Measurements from ENCODE around the gene STYX. TPM values are rescaled to one million over a fixed set of nuclear protein-coding genes. Genes with fewer than 3 reads are reported as not detected.

The STYX gene
- total RNA-seq (7.7 TPM), polyA plus RNA-seq (11.8 TPM)
- long read RNA-seq, donor 1, full-length matches to known transcripts, result 1 of 1 reads
- long read RNA-seq, donor 1, partial matches to known transcripts, result 0 of 1 reads
- long read RNA-seq, donor 1, other reads (novel, unspliced or antisense), result 0 of 1 reads
- long read RNA-seq, donor 2, result 0 reads
- long read RNA-seq, donor 3, full-length matches to known transcripts, result 3 of 3 reads
- long read RNA-seq, donor 3, partial matches to known transcripts, result 0 of 3 reads
- long read RNA-seq, donor 3, other reads (novel, unspliced or antisense), result 0 of 3 reads
- long read RNA-seq, donor 4, result 0 reads
- long read RNA-seq, donor 5, full-length matches to known transcripts, result 4 of 4 reads
- long read RNA-seq, donor 5, partial matches to known transcripts, result 0 of 4 reads
- long read RNA-seq, donor 5, other reads (novel, unspliced or antisense), result 0 of 4 reads
- long read RNA-seq, donor 6, full-length matches to known transcripts, result 6 of 6 reads
- long read RNA-seq, donor 6, partial matches to known transcripts, result 0 of 6 reads
- long read RNA-seq, donor 6, other reads (novel, unspliced or antisense), result 0 of 6 reads
- long read RNA-seq, donor 7, full-length matches to known transcripts, result 4 of 4 reads
- long read RNA-seq, donor 7, partial matches to known transcripts, result 0 of 4 reads
- long read RNA-seq, donor 7, other reads (novel, unspliced or antisense), result 0 of 4 reads
- long read RNA-seq, donor 8, full-length matches to known transcripts, result 2 of 2 reads
- long read RNA-seq, donor 8, partial matches to known transcripts, result 0 of 2 reads
- long read RNA-seq, donor 8, other reads (novel, unspliced or antisense), result 0 of 2 reads
- long read RNA-seq, donor 9, full-length matches to known transcripts, result 4 of 4 reads
- long read RNA-seq, donor 9, partial matches to known transcripts, result 0 of 4 reads
- long read RNA-seq, donor 9, other reads (novel, unspliced or antisense), result 0 of 4 reads
- long read RNA-seq, donor 10, full-length matches to known transcripts, result 5 of 5 reads
- long read RNA-seq, donor 10, partial matches to known transcripts, result 0 of 5 reads
- long read RNA-seq, donor 10, other reads (novel, unspliced or antisense), result 0 of 5 reads

- Histone ChIP-seq H3K36me3 (ENCODE audit: control insufficient read depth in 2 of 2, insufficient read depth in 2 of 2, low read length in 1 of 2) (peaks cover 6 to 33% of the 10 kb centered on the region in 2 donors), H3K4me3 (ENCODE audit: low read length in 2 of 2) (peak within 1 kb of the TSS; percentile 62 to 99), H3K27me3 (ENCODE audit: control insufficient read depth in 2 of 2, insufficient read depth in 1 of 2, low read length in 1 of 2) (no peaks in the 10 kb centered on the region), H3K9me3 (ENCODE audit: control insufficient read depth in 2 of 2, insufficient read depth in 1 of 2, low read length in 1 of 2) (no peaks in the 10 kb centered on the region), H3K27ac (ENCODE audit: low read depth in 1 of 2, low read length in 1 of 2) (peak within 1 kb of the TSS; percentile 79 to 84), H3K4me1 (ENCODE audit: control insufficient read depth in 2 of 2, insufficient read depth in 2 of 2, low read length in 2 of 2) (peaks cover 7 to 8% of the 10 kb centered on the region in 2 donors)
- peak; percentile 80 to 97 (median 95) for DNase-seq (ENCODE audit: low read depth in 6 of 9, low spot score in 9 of 9)
- under 1% methylated on average over 72 of the region's 72 CpGs for WGBS
Measured at GRCh38 chr14:52729925-52730708, at the start of gene STYX. TSS of gene STYX (plus strand) at chr14:52730166. CDS start at chr14:52730475, 309 bp downstream.

GRCh38 chr14:52683985-52684520 is 45.9 kb upstream of the STYX start:
- H3K27ac ChIP-seq (ENCODE audit: low read depth in 1 of 2, low read length in 1 of 2), result no peak overlapping the region
- H3K4me3 ChIP-seq (ENCODE audit: low read length in 2 of 2), result no peak overlapping the region
- no peak for DNase-seq (ENCODE audit: low read depth in 6 of 9, low spot score in 9 of 9)
- H3K27me3 ChIP-seq (ENCODE audit: control insufficient read depth in 2 of 2, insufficient read depth in 1 of 2, low read length in 1 of 2), result no peaks in the 10 kb centered on the region
- WGBS, result 97% methylated on average over 2 of the region's 2 CpGs
- peaks cover 0 to 2% of the 10 kb centered on the region in 2 donors for H3K4me1 ChIP-seq (ENCODE audit: control insufficient read depth in 2 of 2, insufficient read depth in 2 of 2, low read length in 2 of 2)
- H3K9me3 ChIP-seq (ENCODE audit: control insufficient read depth in 2 of 2, insufficient read depth in 1 of 2, low read length in 1 of 2), result no peaks in the 10 kb centered on the region
- H3K36me3 ChIP-seq (ENCODE audit: control insufficient read depth in 2 of 2, insufficient read depth in 2 of 2, low read length in 1 of 2), result no peaks in the 10 kb centered on the region

- no peak overlapping the region for H3K4me3 ChIP-seq (ENCODE audit: low read length in 2 of 2)
- H3K27me3 ChIP-seq (ENCODE audit: control insufficient read depth in 2 of 2, insufficient read depth in 1 of 2, low read length in 1 of 2), result no peaks in the 10 kb centered on the region
- peaks cover 0 to 2% of the 10 kb centered on the region in 2 donors for H3K4me1 ChIP-seq (ENCODE audit: control insufficient read depth in 2 of 2, insufficient read depth in 2 of 2, low read length in 2 of 2)
- 98% methylated on average over 1 of the region's 1 CpG for WGBS
- DNase-seq (ENCODE audit: low read depth in 6 of 9, low spot score in 9 of 9), result no peak
- H3K36me3 ChIP-seq (ENCODE audit: control insufficient read depth in 2 of 2, insufficient read depth in 2 of 2, low read length in 1 of 2), result no peaks in the 10 kb centered on the region
- no peaks in the 10 kb centered on the region for H3K9me3 ChIP-seq (ENCODE audit: control insufficient read depth in 2 of 2, insufficient read depth in 1 of 2, low read length in 1 of 2)
- H3K27ac ChIP-seq (ENCODE audit: low read depth in 1 of 2, low read length in 1 of 2), result no peak overlapping the region
Measured at GRCh38 chr14:52686176-52686575, 43.8 kb upstream of the STYX start.

GRCh38 chr14:52690983-52691760 is 38.8 kb upstream of the STYX start:
- Histone ChIP-seq H3K9me3 (ENCODE audit: control insufficient read depth in 2 of 2, insufficient read depth in 1 of 2, low read length in 1 of 2) (no peaks in the 10 kb centered on the region), H3K27ac (ENCODE audit: low read depth in 1 of 2, low read length in 1 of 2) (no peak overlapping the region), H3K4me1 (ENCODE audit: control insufficient read depth in 2 of 2, insufficient read depth in 2 of 2, low read length in 2 of 2) (peaks cover 0 to 1% of the 10 kb centered on the region in 2 donors), H3K36me3 (ENCODE audit: control insufficient read depth in 2 of 2, insufficient read depth in 2 of 2, low read length in 1 of 2) (no peaks in the 10 kb centered on the region), H3K27me3 (ENCODE audit: control insufficient read depth in 2 of 2, insufficient read depth in 1 of 2, low read length in 1 of 2) (no peaks in the 10 kb centered on the region), H3K4me3 (ENCODE audit: low read length in 2 of 2) (no peak overlapping the region)
- WGBS, result 96% methylated on average over 7 of the region's 7 CpGs
- DNase-seq (ENCODE audit: low read depth in 6 of 9, low spot score in 9 of 9), result no peak

- no peaks in the 10 kb centered on the region for H3K9me3 ChIP-seq (ENCODE audit: control insufficient read depth in 2 of 2, insufficient read depth in 1 of 2, low read length in 1 of 2)
- no peak overlapping the region for H3K4me3 ChIP-seq (ENCODE audit: low read length in 2 of 2)
- H3K36me3 ChIP-seq (ENCODE audit: control insufficient read depth in 2 of 2, insufficient read depth in 2 of 2, low read length in 1 of 2), result no peaks in the 10 kb centered on the region
- peaks cover 0 to 2% of the 10 kb centered on the region in 2 donors for H3K27me3 ChIP-seq (ENCODE audit: control insufficient read depth in 2 of 2, insufficient read depth in 1 of 2, low read length in 1 of 2)
- peak in 1 of 9 donors; percentile 22 for DNase-seq (ENCODE audit: low read depth in 6 of 9, low spot score in 9 of 9)
- 70% methylated on average over 5 of the region's 5 CpGs for WGBS
- H3K4me1 ChIP-seq (ENCODE audit: control insufficient read depth in 2 of 2, insufficient read depth in 2 of 2, low read length in 2 of 2), result peaks cover 0 to 3% of the 10 kb centered on the region in 2 donors
- H3K27ac ChIP-seq (ENCODE audit: low read depth in 1 of 2, low read length in 1 of 2), result no peak overlapping the region
Measured at GRCh38 chr14:52692248-52692962, 37.6 kb upstream of the STYX start.

- Histone ChIP-seq H3K9me3 (ENCODE audit: control insufficient read depth in 2 of 2, insufficient read depth in 1 of 2, low read length in 1 of 2) (no peaks in the 10 kb centered on the region), H3K36me3 (ENCODE audit: control insufficient read depth in 2 of 2, insufficient read depth in 2 of 2, low read length in 1 of 2) (no peaks in the 10 kb centered on the region), H3K27me3 (ENCODE audit: control insufficient read depth in 2 of 2, insufficient read depth in 1 of 2, low read length in 1 of 2) (peaks cover 0 to 2% of the 10 kb centered on the region in 2 donors), H3K4me3 (ENCODE audit: low read length in 2 of 2) (no peak overlapping the region), H3K4me1 (ENCODE audit: control insufficient read depth in 2 of 2, insufficient read depth in 2 of 2, low read length in 2 of 2) (peaks cover 0 to 3% of the 10 kb centered on the region in 2 donors), H3K27ac (ENCODE audit: low read depth in 1 of 2, low read length in 1 of 2) (no peak overlapping the region)
- DNase-seq (ENCODE audit: low read depth in 6 of 9, low spot score in 9 of 9), result no peak
- WGBS, result 92% methylated on average over 3 of the region's 3 CpGs
Measured at GRCh38 chr14:52693036-52693435, 36.9 kb upstream of the STYX start.

GRCh38 chr14:52693532-52693931 is 36.4 kb upstream of the STYX start:
- Histone ChIP-seq H3K27ac (ENCODE audit: low read depth in 1 of 2, low read length in 1 of 2) (no peak overlapping the region), H3K27me3 (ENCODE audit: control insufficient read depth in 2 of 2, insufficient read depth in 1 of 2, low read length in 1 of 2) (peaks cover 0 to 2% of the 10 kb centered on the region in 2 donors), H3K9me3 (ENCODE audit: control insufficient read depth in 2 of 2, insufficient read depth in 1 of 2, low read length in 1 of 2) (no peaks in the 10 kb centered on the region), H3K36me3 (ENCODE audit: control insufficient read depth in 2 of 2, insufficient read depth in 2 of 2, low read length in 1 of 2) (no peaks in the 10 kb centered on the region), H3K4me1 (ENCODE audit: control insufficient read depth in 2 of 2, insufficient read depth in 2 of 2, low read length in 2 of 2) (peaks cover 0 to 3% of the 10 kb centered on the region in 2 donors), H3K4me3 (ENCODE audit: low read length in 2 of 2) (no peak overlapping the region)
- no peak for DNase-seq (ENCODE audit: low read depth in 6 of 9, low spot score in 9 of 9)
- WGBS, result 96% methylated on average over 7 of the region's 7 CpGs
